ENCODE data around the gene ARL5C. TPM values are rescaled to one million over a fixed set of nuclear protein-coding genes. Genes with fewer than 3 reads are reported as not detected.

ARL5C gene
- total and polyA plus RNA-seq, 2 donors (not counting 1 experiment from before 2014, with no cell fraction given), result not detected

GRCh38 chr17:39107155-39107554, 58.8 kb downstream of the ARL5C start:
- no peak overlapping the region for H3K4me3 ChIP-seq (ENCODE audit: control extremely low read depth in 1 of 5, extremely low read depth in 1 of 5, insufficient read depth in 1 of 5, low read depth in 2 of 5, low read length in 4 of 5)
- DNase-seq (no peak), ATAC-seq (ENCODE audit: low read depth) (no peak)
- no peaks in the 10 kb centered on the region for H3K4me1 Mint-ChIP-seq
- ChIA-PET CTCF (no interaction called here), POLR2A (no interaction called here)
- H3K27ac ChIP-seq (ENCODE audit: low read length in 2 of 2), result no peak overlapping the region
- TF ChIP-seq CTCF (IDR thresholded peaks at IDR 0.05), result no peak
- TF ChIP-seq EZH2 (IDR thresholded peaks at IDR 0.05; ENCODE audit: borderline replicate concordance, insufficient read depth, low read depth, low read length, poor library complexity, severe bottlenecking), result no peak
- H3K9me3 Mint-ChIP-seq (ENCODE audit: insufficient read depth), result no peaks in the 10 kb centered on the region
- H4K20me1 ChIP-seq (ENCODE audit: control insufficient read depth, insufficient read depth, low read length, poor library complexity, severe bottlenecking), result no peaks in the 10 kb centered on the region
- WGBS (ENCODE audit: insufficient coverage), result 79% methylated on average over 6 of the region's 7 CpGs
- no peaks in the 10 kb centered on the region for H3K79me2 ChIP-seq (ENCODE audit: control insufficient read depth, insufficient read depth, low read length)
- no peaks in the 10 kb centered on the region for H3K9me3 ChIP-seq (ENCODE audit: control extremely low read depth in 1 of 3, control insufficient read depth in 2 of 3, insufficient read depth in 1 of 3, low read length in 2 of 3)
- H3K4me1 ChIP-seq (ENCODE audit: control insufficient read depth in 2 of 2, insufficient read depth in 2 of 2, low read length in 2 of 2), result peaks cover 0 to 2% of the 10 kb centered on the region in 2 donors
- H3K27ac Mint-ChIP-seq, result no peak overlapping the region
- no peak overlapping the region for H3K4me3 Mint-ChIP-seq
- intact Hi-C loops (cut with micrococcal nuclease), result no loop called here
- no peak overlapping the region for H2AFZ ChIP-seq (ENCODE audit: insufficient read depth, low read depth, low read length, poor library complexity, severe bottlenecking)
- H3K36me3 ChIP-seq (replicated peaks in 1 of 2; ENCODE audit: control extremely low read depth in 1 of 2, control insufficient read depth in 1 of 2, extremely low read depth in 1 of 2, insufficient read depth in 2 of 2, low read length in 1 of 2), result no peaks in the 10 kb centered on the region
- no peak overlapping the region for H3K4me2 ChIP-seq (replicated peaks; ENCODE audit: low read depth, low read length, poor library complexity, severe bottlenecking)
- H3K27me3 ChIP-seq (replicated peaks in 1 of 4; ENCODE audit: control extremely low read depth in 1 of 4, control insufficient read depth in 3 of 4, insufficient read depth in 4 of 4, low read length in 3 of 4), result no peaks in the 10 kb centered on the region
- no peak overlapping the region for H3K9ac ChIP-seq (ENCODE audit: low read length)
- peaks cover 14% of the 10 kb centered on the region for H3K27me3 Mint-ChIP-seq

Other genes starting within 250 kb of the ARL5C start
- not detected in 2 replicates for gene FBXO47, start 198.8 kb downstream of the ARL5C start, total RNA-seq
- gene FBXO47, start 198.8 kb downstream of the ARL5C start, polyA plus RNA-seq, result not detected in 2 replicates
- not detected in 2 replicates for gene PLXDC1, start 14.5 kb downstream of the ARL5C start, total RNA-seq
- 0.69 and 3.1 TPM in 2 replicates for gene PLXDC1, start 14.5 kb downstream of the ARL5C start, polyA plus RNA-seq
- gene CACNB1, start 31.5 kb upstream of the ARL5C start, total RNA-seq, result 9.6 and 12.4 TPM in 2 replicates
- 3.4 and 3.8 TPM in 2 replicates for gene CACNB1, start 31.5 kb upstream of the ARL5C start, polyA plus RNA-seq
- gene RPL19, start 34.1 kb upstream of the ARL5C start, total RNA-seq, result 3,013 and 3,233 TPM in 2 replicates
- 3,041 and 3,552 TPM in 2 replicates for gene RPL19, start 34.1 kb upstream of the ARL5C start, polyA plus RNA-seq
- gene STAC2, start 59.8 kb upstream of the ARL5C start, total RNA-seq, result 0.10 TPM in 1 of 2 replicates, not detected in the other
- gene STAC2, start 59.8 kb upstream of the ARL5C start, polyA plus RNA-seq, result 0.04 TPM in 1 of 2 replicates, not detected in the other
- 36.2 and 38.1 TPM in 2 replicates for gene FBXL20, start 235.5 kb upstream of the ARL5C start, total RNA-seq
- gene FBXL20, start 235.5 kb upstream of the ARL5C start, polyA plus RNA-seq, result 6.1 and 7.6 TPM in 2 replicates

Data from B cell (primary cell).